ENCODE data around the gene SLC10A2.

DNA sequence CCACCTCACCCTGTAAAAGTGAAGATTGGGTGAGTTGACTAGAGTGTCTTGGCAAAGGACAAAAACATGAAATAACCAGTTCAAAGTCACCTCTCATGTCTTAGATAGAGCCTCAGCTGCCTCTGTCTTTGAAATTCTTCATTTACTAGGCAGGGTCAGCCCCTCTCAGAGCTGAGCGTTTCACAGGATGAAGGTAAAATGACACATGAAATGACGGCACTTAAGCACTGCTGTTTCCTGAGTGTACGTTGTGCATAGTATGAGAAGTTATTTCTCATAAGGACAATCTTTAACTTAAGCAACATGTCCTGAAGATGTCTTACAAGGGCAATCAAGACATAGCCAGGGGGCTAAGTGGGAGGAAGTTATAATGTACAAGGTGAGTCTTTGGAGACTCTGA is 32.3 kb upstream of the SLC10A2 start:
- TF ChIP-seq, protein P1, sequence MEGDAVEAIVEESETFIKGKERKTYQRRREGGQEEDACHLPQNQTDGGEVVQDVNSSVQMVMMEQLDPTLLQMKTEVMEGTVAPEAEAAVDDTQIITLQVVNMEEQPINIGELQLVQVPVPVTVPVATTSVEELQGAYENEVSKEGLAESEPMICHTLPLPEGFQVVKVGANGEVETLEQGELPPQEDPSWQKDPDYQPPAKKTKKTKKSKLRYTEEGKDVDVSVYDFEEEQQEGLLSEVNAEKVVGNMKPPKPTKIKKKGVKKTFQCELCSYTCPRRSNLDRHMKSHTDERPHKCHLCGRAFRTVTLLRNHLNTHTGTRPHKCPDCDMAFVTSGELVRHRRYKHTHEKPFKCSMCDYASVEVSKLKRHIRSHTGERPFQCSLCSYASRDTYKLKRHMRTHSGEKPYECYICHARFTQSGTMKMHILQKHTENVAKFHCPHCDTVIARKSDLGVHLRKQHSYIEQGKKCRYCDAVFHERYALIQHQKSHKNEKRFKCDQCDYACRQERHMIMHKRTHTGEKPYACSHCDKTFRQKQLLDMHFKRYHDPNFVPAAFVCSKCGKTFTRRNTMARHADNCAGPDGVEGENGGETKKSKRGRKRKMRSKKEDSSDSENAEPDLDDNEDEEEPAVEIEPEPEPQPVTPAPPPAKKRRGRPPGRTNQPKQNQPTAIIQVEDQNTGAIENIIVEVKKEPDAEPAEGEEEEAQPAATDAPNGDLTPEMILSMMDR (IDR thresholded peaks at IDR 0.05; ENCODE audit: low read length), result no peak
- TF ChIP-seq EZH2 (IDR thresholded peaks at IDR 0.05; ENCODE audit: borderline replicate concordance, low read length), result no peak
